Osteoblast (primary cell): ENCODE results near the gene MAGI1. TPM values are rescaled to one million over a fixed set of nuclear protein-coding genes. Genes with fewer than 3 reads are reported as not detected.

Experiments
- DNase-seq: peaks from one replicate; pipeline ENCODE4 v3.0.0; 2011; ENCODE audit warnings: low spot score, mixed read lengths; ENCODE audit not compliant: insufficient read length; ENCODE audit errors: missing footprints
- H2AFZ ChIP-seq: 2 replicates; pipeline ENCODE4 v1.6.0; 2011; ENCODE audit warnings: mild to moderate bottlenecking, low read length
- H3K27ac ChIP-seq: 2 replicates; pipeline ENCODE4 v1.5.1; 2011; ENCODE audit warnings: mild to moderate bottlenecking, low read depth, low read length, moderate library complexity
- H3K27me3 ChIP-seq: 2 replicates; pipeline ENCODE4 v1.6.0; 2012; ENCODE audit warnings: mild to moderate bottlenecking, control low read depth, inconsistent platforms, low read length, moderate library complexity; ENCODE audit not compliant: insufficient read depth
- H3K36me3 ChIP-seq: 2 replicates; pipeline ENCODE4 v1.5.1; 2011; ENCODE audit warnings: mild to moderate bottlenecking, low read length, control low read depth, moderate library complexity; ENCODE audit not compliant: insufficient read depth
- H3K4me1 ChIP-seq: 2 replicates; pipeline ENCODE4 v1.5.1; 2011; ENCODE audit warnings: mild to moderate bottlenecking, low read length, control low read depth, moderate library complexity; ENCODE audit not compliant: insufficient read depth
- H3K4me2 ChIP-seq: 2 replicates; pipeline ENCODE4 v1.6.0; 2011; ENCODE audit warnings: mild to moderate bottlenecking, low read length; ENCODE audit not compliant: insufficient read depth
- H3K4me3 ChIP-seq: fragments of 200-600 bp; sonication (generic); 3 replicates; pipeline ENCODE4 v1.5.1; 2012; ENCODE audit warnings: mild to moderate bottlenecking, low read length, inconsistent platforms; ENCODE audit not compliant: insufficient read depth
- H3K79me2 ChIP-seq: 2 replicates; pipeline ENCODE4 v1.6.0; 2012; ENCODE audit warnings: mild to moderate bottlenecking, low read length, control low read depth, inconsistent platforms; ENCODE audit not compliant: insufficient read depth
- H3K9me3 ChIP-seq: 2 replicates; pipeline ENCODE4 v1.5.1; 2011; ENCODE audit warnings: low read depth, low read length, control low read depth
- H4K20me1 ChIP-seq: 2 replicates; pipeline ENCODE4 v1.6.0; 2012; ENCODE audit warnings: mild to moderate bottlenecking, low read length, control low read depth; ENCODE audit not compliant: insufficient read depth
- total RNA-seq: library from RNA; depleted of rRNA; stranded (reverse); fragments of >200 nt; gene quantifications from 2 replicates; pipeline ENCODE4 v1.2.3, GENCODE V29; 2012
- TF ChIP-seq, protein P1 (sequence below): IDR thresholded peaks from 2 replicates; pipeline ENCODE4 v1.5.1; 2011; ENCODE audit warnings: mild to moderate bottlenecking, low read depth, low read length, moderate library complexity; ENCODE audit errors: extremely low read depth

MAGI1 gene
- total RNA-seq, 1 donor, result 66.6 TPM

DNA sequence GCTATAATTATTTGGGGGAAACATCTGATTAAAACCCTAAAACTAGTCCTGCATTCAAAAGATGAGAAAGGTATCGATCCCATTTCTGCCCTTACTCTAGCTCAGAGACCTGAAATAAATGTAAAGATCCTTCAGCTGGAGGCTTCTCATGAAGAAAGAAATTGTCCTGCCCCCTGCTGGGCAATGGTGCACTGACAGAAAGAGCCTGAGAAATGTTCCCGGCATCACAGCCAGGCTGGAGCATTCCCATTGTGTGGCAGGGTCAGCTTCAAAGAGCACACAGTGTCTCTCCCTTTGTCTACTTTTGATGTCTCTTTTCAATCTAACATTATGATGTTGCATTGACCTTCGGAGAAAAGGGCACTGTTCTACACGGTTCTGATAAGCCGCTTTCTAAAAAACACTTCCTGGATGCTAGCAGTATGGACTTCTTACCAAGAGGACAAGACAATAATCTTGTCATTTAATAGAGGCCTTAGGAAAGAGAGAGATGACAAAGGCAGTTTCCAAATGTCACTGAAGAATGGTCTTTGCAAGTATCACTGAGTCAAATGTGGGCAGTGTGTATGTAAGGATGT lies 287.5 kb downstream of the MAGI1 start:
- no peak overlapping the region for H2AFZ ChIP-seq
- H3K36me3 ChIP-seq, result no peaks in the 10 kb centered on the region
- no peak overlapping the region for H3K4me2 ChIP-seq
- DNase-seq, result peak; percentile 52
- TF ChIP-seq, protein P1, sequence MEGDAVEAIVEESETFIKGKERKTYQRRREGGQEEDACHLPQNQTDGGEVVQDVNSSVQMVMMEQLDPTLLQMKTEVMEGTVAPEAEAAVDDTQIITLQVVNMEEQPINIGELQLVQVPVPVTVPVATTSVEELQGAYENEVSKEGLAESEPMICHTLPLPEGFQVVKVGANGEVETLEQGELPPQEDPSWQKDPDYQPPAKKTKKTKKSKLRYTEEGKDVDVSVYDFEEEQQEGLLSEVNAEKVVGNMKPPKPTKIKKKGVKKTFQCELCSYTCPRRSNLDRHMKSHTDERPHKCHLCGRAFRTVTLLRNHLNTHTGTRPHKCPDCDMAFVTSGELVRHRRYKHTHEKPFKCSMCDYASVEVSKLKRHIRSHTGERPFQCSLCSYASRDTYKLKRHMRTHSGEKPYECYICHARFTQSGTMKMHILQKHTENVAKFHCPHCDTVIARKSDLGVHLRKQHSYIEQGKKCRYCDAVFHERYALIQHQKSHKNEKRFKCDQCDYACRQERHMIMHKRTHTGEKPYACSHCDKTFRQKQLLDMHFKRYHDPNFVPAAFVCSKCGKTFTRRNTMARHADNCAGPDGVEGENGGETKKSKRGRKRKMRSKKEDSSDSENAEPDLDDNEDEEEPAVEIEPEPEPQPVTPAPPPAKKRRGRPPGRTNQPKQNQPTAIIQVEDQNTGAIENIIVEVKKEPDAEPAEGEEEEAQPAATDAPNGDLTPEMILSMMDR, result peak; percentile 89
- H3K27me3 ChIP-seq, result no peaks in the 10 kb centered on the region
- peaks cover 63% of the 10 kb centered on the region for H4K20me1 ChIP-seq
- H3K27ac ChIP-seq, result no peak overlapping the region
- H3K4me1 ChIP-seq, result no peaks in the 10 kb centered on the region
- H3K79me2 ChIP-seq, result peaks cover 44% of the 10 kb centered on the region
- no peaks in the 10 kb centered on the region for H3K9me3 ChIP-seq
- H3K4me3 ChIP-seq, result no peak overlapping the region

DNA sequence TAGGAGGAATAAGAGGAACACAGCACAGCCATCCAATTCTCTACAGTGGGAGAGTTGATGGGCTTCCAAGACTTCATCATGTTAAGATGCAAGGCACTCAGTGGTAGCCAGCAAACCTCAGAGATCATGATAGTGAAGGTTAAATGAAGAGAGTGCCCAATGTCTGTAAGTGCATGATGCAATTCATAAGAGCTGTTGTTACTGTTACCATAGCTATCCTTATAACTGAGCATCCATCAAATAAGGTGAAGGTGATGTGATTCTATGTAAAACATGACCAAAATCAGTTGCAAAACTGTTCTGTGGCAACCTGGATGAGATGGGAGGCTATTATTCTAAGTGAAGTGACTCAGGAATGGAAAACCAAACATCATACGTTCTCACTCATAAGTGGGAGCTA lies 289.7 kb downstream of the MAGI1 start:
- no peak for DNase-seq
- Histone ChIP-seq H3K9me3 (no peaks in the 10 kb centered on the region), H4K20me1 (peaks cover 62% of the 10 kb centered on the region), H3K36me3 (no peaks in the 10 kb centered on the region), H3K4me1 (no peaks in the 10 kb centered on the region), H3K27me3 (no peaks in the 10 kb centered on the region), H3K79me2 (peaks cover 37% of the 10 kb centered on the region), H3K4me2 (no peak overlapping the region), H3K27ac (no peak overlapping the region), H3K4me3 (no peak overlapping the region), H2AFZ (no peak overlapping the region)
- TF ChIP-seq, protein P1, result no peak

DNA sequence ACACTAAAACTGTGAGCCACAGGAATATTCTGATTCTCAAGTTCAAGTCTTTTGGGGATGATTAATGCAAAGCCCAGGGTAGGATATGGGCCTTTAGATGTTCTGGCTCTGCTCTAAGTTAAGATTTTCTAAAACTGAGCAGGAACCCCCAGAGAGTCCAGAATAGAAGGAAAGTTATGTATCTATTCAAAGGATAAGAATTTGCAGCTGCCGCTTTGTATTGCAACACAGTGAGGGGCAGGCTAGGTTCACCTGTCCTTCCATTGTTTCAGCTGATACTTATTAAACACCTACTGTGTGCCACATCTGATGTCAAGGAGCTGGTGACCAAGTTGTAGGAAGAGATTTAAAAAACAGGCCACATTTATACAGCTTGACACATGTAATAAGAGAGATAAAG lies 290.4 kb downstream of the MAGI1 start:
- Histone ChIP-seq H3K9me3 (no peaks in the 10 kb centered on the region), H3K36me3 (no peaks in the 10 kb centered on the region), H2AFZ (no peak overlapping the region), H3K27ac (no peak overlapping the region), H4K20me1 (peaks cover 59% of the 10 kb centered on the region), H3K4me1 (no peaks in the 10 kb centered on the region), H3K79me2 (peaks cover 34% of the 10 kb centered on the region), H3K4me2 (no peak overlapping the region), H3K27me3 (no peaks in the 10 kb centered on the region), H3K4me3 (no peak overlapping the region)
- no peak for DNase-seq
- TF ChIP-seq, protein P1, result no peak

DNA sequence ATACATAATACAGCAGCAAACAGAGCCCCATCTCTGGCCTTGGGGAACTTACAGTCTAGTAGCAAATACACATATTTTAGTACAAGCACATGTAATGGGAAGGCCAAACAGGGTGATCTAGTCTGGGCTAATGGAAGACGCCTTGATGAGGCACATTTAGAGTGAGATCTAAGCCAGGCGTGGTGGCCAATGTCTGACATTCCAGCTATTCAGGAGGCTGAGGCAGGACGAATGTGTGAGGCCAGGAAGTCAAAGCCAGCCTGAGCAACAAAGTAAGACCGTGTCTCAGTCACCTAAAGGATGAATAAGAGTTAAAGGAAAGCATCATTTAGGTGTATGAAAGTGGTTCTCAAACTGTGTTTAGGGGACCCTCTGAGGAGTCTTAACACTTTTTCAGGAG lies 291.9 kb downstream of the MAGI1 start:
- H3K36me3 ChIP-seq, result no peaks in the 10 kb centered on the region

More for the DNA sequence above, 291.9 kb downstream of the MAGI1 start:
- H3K4me3 ChIP-seq, result no peak overlapping the region
- peaks cover 3% of the 10 kb centered on the region for H3K4me1 ChIP-seq
- peaks cover 64% of the 10 kb centered on the region for H4K20me1 ChIP-seq
- peaks cover 32% of the 10 kb centered on the region for H3K79me2 ChIP-seq
- H3K27ac ChIP-seq, result no peak overlapping the region
- no peak overlapping the region for H2AFZ ChIP-seq
- H3K9me3 ChIP-seq, result no peaks in the 10 kb centered on the region
- no peak overlapping the region for H3K4me2 ChIP-seq
- DNase-seq, result no peak
- H3K27me3 ChIP-seq, result no peaks in the 10 kb centered on the region
- TF ChIP-seq, protein P1, result no peak
